K562 (cell line): ENCODE results near the gene SPATA31A3. TPM values are rescaled to one million over a fixed set of nuclear protein-coding genes. Genes with fewer than 3 reads are reported as not detected.

Source experiments
- polyA plus RNA-seq, 8 experiments: library from polyadenylated mRNA; depleted of rRNA in 4 of 8; stranded (reverse) in 5 of 8; unstranded in 3 of 8; fragments of >200 nt; fragmentation: Nextera tagmentation in 2 of 8; fragmentation: Illumina TruSeq in 1 of 8; extraction: Ambion mirVana in 2 of 8; extraction: Trizol in 1 of 8; gene quantifications; 2 replicates each; pipeline versions ENCODE4 v1.2.1 to v1.2.3, GENCODE V29; 2011 to 2014; ENCODE audit warnings: inconsistent platforms in 1 of 8, missing spikeins in 1 of 8
- small RNA-seq: library from RNA; depleted of rRNA; stranded (forward); fragments of <200 nt; gene quantifications from one replicate; pipeline ENCODE3, GENCODE V24; 2014
- total RNA-seq, 7 experiments: library from RNA; depleted of rRNA in 6 of 7; stranded (reverse); fragments of >200 nt in 6 of 7; fragmentation: Illumina TruSeq in 2 of 7; extraction: Trizol in 2 of 7; gene quantifications; 2 replicates each; pipeline versions ENCODE4 v1.2.1 to v1.2.3, GENCODE V29; 2011 to 2021; ENCODE audit warnings: low replicate concordance in 1 of 7

Gene SPATA31A3
- total and polyA plus RNA-seq, 9 of the 15 experiments (the other 6 are each of a cell fraction or from before 2014, with no cell fraction given) = 0.04 TPM; not detected in 8

Small RNA genes within 50 kb of the gene (small RNA-seq; reads per million reads assigned to genes)
- gene AL353770.1 = not detected
- not detected for gene AL353770.2

Other genes with a start within 250 kb of the SPATA31A3 start
- 0.32 and 0.53 TPM in 2 replicates for gene ZNF658, start 91.8 kb downstream of the SPATA31A3 start, total RNA-seq (2014; rRNA removed)
- 0.76 and 1.1 TPM in 2 replicates for gene ZNF658, start 91.8 kb downstream of the SPATA31A3 start, total RNA-seq (2014; rRNA removed; fragmentation: Illumina TruSeq; extraction: Trizol)
- 1.0 and 1.1 TPM in 2 replicates for gene ZNF658, start 91.8 kb downstream of the SPATA31A3 start, total RNA-seq (2015; rRNA removed; fragmentation: Illumina TruSeq; extraction: Trizol)
- 0.78 and 0.98 TPM in 2 replicates for gene ZNF658, start 91.8 kb downstream of the SPATA31A3 start, total RNA-seq (2021)
- 0.22 and 0.32 TPM in 2 replicates for gene ZNF658, start 91.8 kb downstream of the SPATA31A3 start, polyA plus RNA-seq (2011; rRNA removed)
- 0.53 and 0.58 TPM in 2 replicates for gene ZNF658, start 91.8 kb downstream of the SPATA31A3 start, polyA plus RNA-seq (2014; fragmentation: Illumina TruSeq; extraction: Trizol)
- under 1 TPM; 0.31 to 0.46 TPM for gene ZNF658, start 91.8 kb downstream of the SPATA31A3 start, polyA plus RNA-seq (2014; fragmentation: Nextera tagmentation; extraction: Ambion mirVana)
- gene ZNF658, start 91.8 kb downstream of the SPATA31A3 start, polyA plus RNA-seq (2014; rRNA removed) = 0.28 and 0.39 TPM in 2 replicates